ENCODE measurements around the gene TLE6. TPM values are rescaled to one million over a fixed set of nuclear protein-coding genes. Genes with fewer than 3 reads are reported as not detected.

TLE6 gene
- total RNA-seq, 1 experiment from 2014 or later, result not detected

Other genes starting within 250 kb of the TLE6 start
- 55.0 and 57.3 TPM in 2 replicates for gene SLC39A3, start 237.5 kb upstream of the TLE6 start, total RNA-seq (2014; rRNA removed; shearing (Covaris generic))
- gene SGTA, start 194.3 kb upstream of the TLE6 start, total RNA-seq (2014; rRNA removed; shearing (Covaris generic)), result 104 and 131 TPM in 2 replicates
- 299 and 325 TPM in 2 replicates for gene THOP1, start 192.1 kb upstream of the TLE6 start, total RNA-seq (2014; rRNA removed; shearing (Covaris generic))
- 0.33 and 0.63 TPM in 2 replicates for gene ZNF554, start 157.7 kb upstream of the TLE6 start, total RNA-seq (2014; rRNA removed; shearing (Covaris generic))
- 0.11 and 1.0 TPM in 2 replicates for gene ZNF555, start 136.1 kb upstream of the TLE6 start, total RNA-seq (2014; rRNA removed; shearing (Covaris generic))
- gene ZNF556, start 110.2 kb upstream of the TLE6 start, total RNA-seq (2014; rRNA removed; shearing (Covaris generic)), result 0.03 TPM in 1 of 2 replicates, not detected in the other
- not detected in 2 replicates for gene ZNF57, start 76.6 kb upstream of the TLE6 start, total RNA-seq (2014; rRNA removed; shearing (Covaris generic))
- gene ZNF77, start 32.6 kb upstream of the TLE6 start, total RNA-seq (2014; rRNA removed; shearing (Covaris generic)), result 0.07 TPM in 1 of 2 replicates, not detected in the other
- 1.1 TPM in 1 of 2 replicates, not detected in the other for gene TLE2, start 51.7 kb downstream of the TLE6 start, total RNA-seq (2014; rRNA removed; shearing (Covaris generic))
- gene TLE5, start 84.9 kb downstream of the TLE6 start, total RNA-seq (2014; rRNA removed; shearing (Covaris generic)), result 244 and 289 TPM in 2 replicates
- 55.6 and 60.3 TPM in 2 replicates for gene GNA11, start 116.8 kb downstream of the TLE6 start, total RNA-seq (2014; rRNA removed; shearing (Covaris generic))
- 0.05 and 0.30 TPM in 2 replicates for gene GNA15, start 158.5 kb downstream of the TLE6 start, total RNA-seq (2014; rRNA removed; shearing (Covaris generic))
- gene S1PR4, start 201.2 kb downstream of the TLE6 start, total RNA-seq (2014; rRNA removed; shearing (Covaris generic)), result 0.06 and 0.20 TPM in 2 replicates
- 125 and 130 TPM in 2 replicates for gene NCLN, start 208.4 kb downstream of the TLE6 start, total RNA-seq (2014; rRNA removed; shearing (Covaris generic))
- not detected in 2 replicates for gene CELF5, start 247.1 kb downstream of the TLE6 start, total RNA-seq (2014; rRNA removed; shearing (Covaris generic))